Activated T-helper 2 cell treated with anti-CD3 and anti-CD28 coated beads, Interferon-gamma antibody, Interleukin-2, Interleukin-4, amounts not matched to agents 10 μg/mL and 5 μg/mL and 100 μg/mL, durations not matched to agents 14 hours and 24 hours and 36 hours (primary cell): ENCODE measurements around the gene CEBPG. TPM values are rescaled to one million over a fixed set of nuclear protein-coding genes. Genes with fewer than 3 reads are reported as not detected.
A peak's percentile ranks its signal among the peaks of the same experiment; 100 is the strongest.

Experiments used
- DNase-seq: peaks from one replicate; pipeline ENCODE4 v3.0.0; 2021; ENCODE audit warnings: low spot score
- H3K27ac Mint-ChIP-seq: one replicate; pipeline ENCODE4 v1.8.0; 2021; ENCODE audit warnings: mixed read lengths
- H3K27me3 Mint-ChIP-seq: one replicate; pipeline ENCODE4 v1.8.0; 2021; ENCODE audit warnings: low read depth, mixed read lengths
- H3K36me3 Mint-ChIP-seq: one replicate; pipeline ENCODE4 v1.8.0; 2021; ENCODE audit warnings: low read depth, mixed read lengths
- H3K4me1 Mint-ChIP-seq: one replicate; pipeline ENCODE4 v1.8.0; 2021; ENCODE audit warnings: low read depth, mixed read lengths
- H3K4me3 Mint-ChIP-seq: one replicate; pipeline ENCODE4 v1.8.0; 2021; ENCODE audit warnings: low read depth, mild to moderate bottlenecking, moderate library complexity, mixed read lengths
- H3K9me3 Mint-ChIP-seq: one replicate; pipeline ENCODE4 v1.8.0; 2021; ENCODE audit warnings: mixed read lengths
- intact Hi-C: fragments of 100-400 bp; cut with micrococcal nuclease; formaldehyde crosslinking; loops from one replicate; pipeline ENCODE4 v1.15.1; 2023
- total RNA-seq: library from RNA; stranded (reverse); gene quantifications from 2 replicates; pipeline ENCODE4 v1.2.3, GENCODE V29; 2022

Gene CEBPG
- total RNA-seq, 1 donor from 2014 or later = 26.1 TPM

DNA sequence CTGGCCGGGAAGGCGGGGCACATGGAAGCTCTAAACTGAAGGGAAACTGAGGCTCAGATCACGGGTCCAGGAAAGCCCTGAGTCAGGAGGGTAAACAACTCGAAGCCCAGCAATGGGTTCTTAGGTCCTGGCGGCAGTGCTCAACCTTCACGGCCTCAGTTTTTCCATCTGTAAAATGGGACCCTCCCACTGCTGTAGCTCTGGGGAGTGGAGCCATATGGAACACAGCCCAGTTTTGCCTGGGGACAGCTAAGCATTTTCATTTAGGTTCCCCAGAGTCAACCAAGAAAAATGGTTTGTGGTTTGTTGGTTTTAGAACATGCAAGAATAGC, 30.4 kb downstream of the CEBPG start:
- Mint-ChIP-seq H3K36me3 (no peaks in the 10 kb centered on the region), H3K4me3 (no peak overlapping the region), H3K9me3 (no peaks in the 10 kb centered on the region), H3K4me1 (peaks cover 3% of the 10 kb centered on the region), H3K27me3 (no peaks in the 10 kb centered on the region), H3K27ac (no peak overlapping the region)
- no peak for DNase-seq
- intact Hi-C loops = loop anchor here (10.0 kb wide), 1 partner anchor 259 kb away; no protein-coding TSS in a partner anchor

DNA sequence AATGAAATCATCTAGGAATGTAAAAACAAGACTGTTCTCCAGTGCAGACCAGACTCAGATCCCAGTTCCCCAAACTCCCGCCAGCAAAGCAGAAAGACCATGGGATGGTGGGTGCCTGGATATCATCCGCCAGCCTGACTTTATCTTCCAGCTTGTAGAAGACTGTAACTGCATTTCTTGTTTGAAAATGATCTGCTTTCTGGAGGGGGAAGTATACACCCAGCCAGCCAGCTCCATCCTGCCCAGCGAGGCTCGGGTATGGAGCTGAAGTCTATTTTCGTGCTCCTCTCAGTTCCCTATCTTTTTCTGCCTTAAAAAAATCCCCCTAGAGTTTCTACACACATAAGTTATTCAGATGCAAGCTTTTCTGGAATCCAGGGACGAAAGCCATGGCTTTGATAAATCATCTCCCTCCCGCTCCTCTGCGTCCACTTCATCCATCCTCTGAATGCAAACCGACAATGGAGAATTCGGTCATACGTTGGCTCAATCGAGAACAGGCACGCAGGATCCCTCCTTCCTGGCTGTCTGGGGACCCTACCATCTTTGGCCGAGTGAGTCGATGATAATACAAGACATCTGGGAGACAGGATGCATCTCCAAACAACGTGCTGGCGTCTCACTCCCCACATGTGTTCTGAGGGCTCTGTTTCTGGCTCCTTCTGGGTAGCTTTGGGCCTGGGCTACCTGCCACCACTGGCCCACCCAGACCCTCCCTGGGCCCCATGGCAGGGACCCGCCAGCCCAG, 31.2 kb downstream of the CEBPG start:
- DNase-seq = no peak
- H3K27ac Mint-ChIP-seq = no peak overlapping the region
- peaks cover 3% of the 10 kb centered on the region for H3K4me1 Mint-ChIP-seq
- H3K9me3 Mint-ChIP-seq = no peaks in the 10 kb centered on the region
- H3K27me3 Mint-ChIP-seq = no peaks in the 10 kb centered on the region
- intact Hi-C loops = loop anchor here (10.0 kb wide), 1 partner anchor 260 kb away; no protein-coding TSS in a partner anchor
- no peak overlapping the region for H3K4me3 Mint-ChIP-seq
- H3K36me3 Mint-ChIP-seq = no peaks in the 10 kb centered on the region

DNA sequence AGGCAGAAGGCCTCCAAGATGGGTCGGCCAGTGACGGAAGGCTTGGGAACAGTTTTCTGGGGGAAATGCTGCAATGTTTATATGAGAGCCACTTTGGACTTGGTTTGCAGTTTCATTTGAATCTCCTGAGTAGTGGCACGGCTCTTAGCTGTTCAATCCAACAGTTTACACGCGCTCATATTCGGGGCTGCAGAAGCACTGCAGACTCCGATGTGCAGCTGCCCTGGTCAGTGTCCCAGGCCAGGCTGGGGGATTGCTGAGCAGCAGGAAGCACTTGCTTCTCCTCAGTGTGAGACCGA, 31.7 kb downstream of the CEBPG start:
- intact Hi-C loops = loop anchor here (10.0 kb wide), 1 partner anchor 260 kb away; no protein-coding TSS in a partner anchor
- Mint-ChIP-seq H3K27ac (no peak overlapping the region), H3K4me3 (no peak overlapping the region), H3K27me3 (no peaks in the 10 kb centered on the region), H3K4me1 (peaks cover 3% of the 10 kb centered on the region), H3K36me3 (no peaks in the 10 kb centered on the region), H3K9me3 (no peaks in the 10 kb centered on the region)
- no peak for DNase-seq

DNA sequence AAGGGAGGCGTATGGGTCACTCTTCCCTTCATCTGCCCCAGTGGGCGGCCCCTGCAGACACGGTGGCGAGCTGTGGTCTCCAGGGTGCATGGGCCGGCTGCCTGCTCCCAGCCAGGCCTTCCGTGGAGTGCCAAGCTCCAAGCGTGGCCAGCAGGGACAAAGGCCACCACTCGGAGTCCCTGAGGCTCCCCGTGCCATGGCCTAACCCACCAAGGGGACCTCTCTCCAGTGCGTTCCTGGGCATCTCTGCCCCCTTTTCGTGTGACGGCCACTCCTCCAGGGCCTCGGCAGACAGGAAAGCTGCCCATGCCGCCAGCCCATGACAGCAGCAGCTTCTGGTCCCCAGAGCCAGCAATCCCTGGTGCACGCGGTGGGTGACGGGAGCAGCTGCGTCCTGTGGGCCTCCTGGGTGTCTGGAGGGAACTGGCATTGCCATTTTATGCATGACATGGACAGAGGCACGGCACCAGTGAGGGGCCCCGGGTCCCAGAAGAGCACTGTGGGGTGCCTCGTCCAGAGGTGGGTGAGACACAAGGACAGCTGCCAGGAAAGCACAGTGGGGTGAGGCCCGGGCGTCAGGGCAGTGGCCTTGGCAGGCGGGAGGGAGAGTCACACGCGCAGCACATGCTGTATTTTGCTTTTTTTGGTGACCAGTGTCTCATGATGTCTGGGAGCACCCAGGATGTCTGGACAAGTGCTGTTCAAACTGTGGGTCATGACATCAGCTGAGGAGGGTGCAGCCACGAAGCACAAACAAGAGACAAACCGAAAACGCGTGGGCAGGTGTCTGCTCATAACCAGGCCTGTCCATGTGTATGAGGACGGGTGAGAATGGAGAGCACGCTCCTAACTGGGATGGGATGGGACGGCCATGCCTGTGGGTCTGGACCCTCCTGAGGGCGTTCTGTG, 32.3 kb downstream of the CEBPG start:
- H3K4me3 Mint-ChIP-seq = no peak overlapping the region
- no peak for DNase-seq
- H3K36me3 Mint-ChIP-seq = no peaks in the 10 kb centered on the region
- H3K27ac Mint-ChIP-seq = no peak overlapping the region
- H3K9me3 Mint-ChIP-seq = no peaks in the 10 kb centered on the region
- intact Hi-C loops = loop anchor here (1.0 to 10.0 kb wide), 2 partner anchors 171 to 261 kb away; no protein-coding TSS in a partner anchor
- H3K27me3 Mint-ChIP-seq = no peaks in the 10 kb centered on the region
- H3K4me1 Mint-ChIP-seq = peaks cover 3% of the 10 kb centered on the region

- Mint-ChIP-seq H3K4me1 (peaks cover 3% of the 10 kb centered on the region), H3K27ac (no peak overlapping the region), H3K27me3 (no peaks in the 10 kb centered on the region), H3K4me3 (no peak overlapping the region), H3K9me3 (no peaks in the 10 kb centered on the region), H3K36me3 (no peaks in the 10 kb centered on the region)
- intact Hi-C loops = loop anchor here (1.0 to 10.0 kb wide), 2 partner anchors 171 to 262 kb away; no protein-coding TSS in a partner anchor
- peak; percentile 49 for DNase-seq
Observed at GRCh38 chr19:33406521-33407139, 33.1 kb downstream of the CEBPG start.

- DNase-seq = no peak
- no peak overlapping the region for H3K4me3 Mint-ChIP-seq
- peaks cover 3% of the 10 kb centered on the region for H3K4me1 Mint-ChIP-seq
- no peaks in the 10 kb centered on the region for H3K36me3 Mint-ChIP-seq
- no peaks in the 10 kb centered on the region for H3K9me3 Mint-ChIP-seq
- intact Hi-C loops = loop anchor here (10.0 kb wide), 1 partner anchor 262 kb away; no protein-coding TSS in a partner anchor
- no peaks in the 10 kb centered on the region for H3K27me3 Mint-ChIP-seq
- no peak overlapping the region for H3K27ac Mint-ChIP-seq
Observed at GRCh38 chr19:33407140-33407551, 33.6 kb downstream of the CEBPG start.

DNA sequence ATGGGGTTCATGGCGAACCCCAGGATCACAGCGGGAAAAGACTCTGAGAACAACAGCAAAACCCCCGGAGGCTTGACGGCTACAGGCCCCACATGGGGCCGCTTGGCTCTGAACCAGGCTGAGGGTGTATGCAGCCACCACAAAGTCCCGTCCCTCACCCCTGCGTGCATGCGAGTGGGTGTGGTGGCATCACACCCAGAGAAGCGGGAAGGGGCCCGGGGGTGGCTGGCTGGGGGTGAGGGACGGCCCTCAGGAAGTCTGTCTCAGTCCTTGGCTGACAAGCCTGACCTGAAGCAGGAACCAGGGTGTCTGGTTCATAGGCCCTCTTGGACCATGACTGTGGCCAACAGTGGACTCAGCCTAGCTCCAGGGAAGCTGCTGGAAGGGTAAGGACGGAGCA, 34.2 kb downstream of the CEBPG start:
- Mint-ChIP-seq H3K27me3 (no peaks in the 10 kb centered on the region), H3K4me1 (peaks cover 3% of the 10 kb centered on the region), H3K27ac (no peak overlapping the region), H3K4me3 (no peak overlapping the region), H3K9me3 (no peaks in the 10 kb centered on the region), H3K36me3 (no peaks in the 10 kb centered on the region)
- DNase-seq = no peak
- intact Hi-C loops = loop anchor here (10.0 kb wide), 1 partner anchor 263 kb away; no protein-coding TSS in a partner anchor

DNA sequence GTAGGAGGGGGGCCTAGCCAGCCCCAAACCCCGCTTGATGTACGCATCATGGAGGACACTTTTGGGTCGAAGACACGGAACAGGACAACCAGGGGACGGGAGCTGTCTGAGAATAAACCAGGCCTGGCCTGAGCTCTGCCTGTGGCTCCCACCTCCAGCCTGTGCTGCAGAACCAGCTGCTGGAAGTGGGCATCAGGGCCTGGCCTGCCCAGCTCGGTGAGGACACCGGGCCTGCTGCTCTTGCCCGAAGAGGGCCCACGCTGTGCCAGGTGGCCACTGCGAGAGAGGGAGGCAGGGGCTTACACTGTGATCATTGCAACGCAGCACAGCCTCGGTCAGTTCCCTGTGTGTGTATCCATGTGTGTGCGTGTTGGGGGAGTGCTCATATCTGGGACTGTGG, 34.6 kb downstream of the CEBPG start:
- no peak for DNase-seq
- H3K36me3 Mint-ChIP-seq = no peaks in the 10 kb centered on the region
- no peaks in the 10 kb centered on the region for H3K27me3 Mint-ChIP-seq
- H3K27ac Mint-ChIP-seq = no peak overlapping the region
- peaks cover 3% of the 10 kb centered on the region for H3K4me1 Mint-ChIP-seq
- no peaks in the 10 kb centered on the region for H3K9me3 Mint-ChIP-seq
- H3K4me3 Mint-ChIP-seq = no peak overlapping the region
- intact Hi-C loops = loop anchor here (10.0 kb wide), 1 partner anchor 263 kb away; no protein-coding TSS in a partner anchor

DNA sequence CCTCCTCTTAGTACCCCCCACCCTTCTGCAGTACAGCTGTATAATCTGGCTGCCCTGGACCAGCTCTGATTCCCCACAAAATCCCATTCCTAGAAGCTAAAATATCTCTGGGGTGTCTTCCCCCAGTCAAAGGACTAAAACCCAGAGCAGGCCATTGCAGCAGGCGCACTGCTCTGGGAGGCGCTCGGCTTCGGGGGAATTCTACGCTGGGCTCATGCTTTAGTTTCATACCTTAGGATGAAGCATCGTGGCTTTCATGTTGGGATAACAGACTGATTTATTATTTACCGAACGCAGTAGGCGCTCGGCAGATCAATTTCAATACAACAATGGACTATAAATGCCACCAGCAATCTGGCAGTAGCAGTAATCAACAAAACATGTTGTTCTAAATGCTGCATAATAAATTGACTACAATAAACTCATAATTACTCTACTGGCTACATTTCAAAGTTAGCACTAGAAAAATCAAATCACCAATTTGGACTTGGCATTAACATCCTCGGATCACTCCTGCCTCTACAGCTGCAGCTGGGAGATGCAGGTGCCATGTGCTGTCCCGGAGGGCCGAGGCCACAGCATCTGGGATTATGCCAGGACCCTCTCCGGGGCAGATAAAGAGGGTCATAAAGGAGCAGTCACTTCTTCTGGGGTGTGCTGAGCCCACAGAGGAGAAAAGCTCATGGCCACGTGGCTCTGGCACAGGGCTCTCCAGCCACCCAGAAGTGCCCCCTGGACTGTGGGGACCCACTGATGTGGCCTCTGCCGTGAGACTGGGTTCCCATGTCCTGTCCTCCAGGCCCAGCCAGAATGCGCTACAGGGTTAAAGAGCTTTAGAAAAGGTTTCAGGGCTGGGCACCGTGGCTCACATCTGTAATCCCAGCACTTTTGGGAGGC, 35.3 kb downstream of the CEBPG start:
- Mint-ChIP-seq H3K27ac (no peak overlapping the region), H3K4me1 (peaks cover 3% of the 10 kb centered on the region), H3K36me3 (no peaks in the 10 kb centered on the region), H3K9me3 (no peaks in the 10 kb centered on the region), H3K4me3 (no peak overlapping the region), H3K27me3 (no peaks in the 10 kb centered on the region)
- no peak for DNase-seq
- intact Hi-C loops = loop anchor here (10.0 kb wide), 1 partner anchor 264 kb away; no protein-coding TSS in a partner anchor

GRCh38 chr19:33409906-33410685, 36.6 kb downstream of the CEBPG start:
- no peak overlapping the region for H3K27ac Mint-ChIP-seq
- DNase-seq = no peak
- H3K4me1 Mint-ChIP-seq = peaks cover 3% of the 10 kb centered on the region
- intact Hi-C loops = loop anchor here (10.0 kb wide), 1 partner anchor 265 kb away; no protein-coding TSS in a partner anchor
- no peak overlapping the region for H3K4me3 Mint-ChIP-seq
- no peaks in the 10 kb centered on the region for H3K36me3 Mint-ChIP-seq
- H3K27me3 Mint-ChIP-seq = no peaks in the 10 kb centered on the region
- H3K9me3 Mint-ChIP-seq = no peaks in the 10 kb centered on the region

- H3K4me1 Mint-ChIP-seq = peaks cover 3% of the 10 kb centered on the region
- intact Hi-C loops = no loop called here
- no peaks in the 10 kb centered on the region for H3K9me3 Mint-ChIP-seq
- H3K27ac Mint-ChIP-seq = no peak overlapping the region
- no peaks in the 10 kb centered on the region for H3K36me3 Mint-ChIP-seq
- no peak overlapping the region for H3K4me3 Mint-ChIP-seq
- DNase-seq = no peak
- H3K27me3 Mint-ChIP-seq = no peaks in the 10 kb centered on the region
Observed at GRCh38 chr19:33410915-33411401, 37.4 kb downstream of the CEBPG start.
